ENCODE results near the gene APOBEC3H.

Gene APOBEC3H

DNA sequence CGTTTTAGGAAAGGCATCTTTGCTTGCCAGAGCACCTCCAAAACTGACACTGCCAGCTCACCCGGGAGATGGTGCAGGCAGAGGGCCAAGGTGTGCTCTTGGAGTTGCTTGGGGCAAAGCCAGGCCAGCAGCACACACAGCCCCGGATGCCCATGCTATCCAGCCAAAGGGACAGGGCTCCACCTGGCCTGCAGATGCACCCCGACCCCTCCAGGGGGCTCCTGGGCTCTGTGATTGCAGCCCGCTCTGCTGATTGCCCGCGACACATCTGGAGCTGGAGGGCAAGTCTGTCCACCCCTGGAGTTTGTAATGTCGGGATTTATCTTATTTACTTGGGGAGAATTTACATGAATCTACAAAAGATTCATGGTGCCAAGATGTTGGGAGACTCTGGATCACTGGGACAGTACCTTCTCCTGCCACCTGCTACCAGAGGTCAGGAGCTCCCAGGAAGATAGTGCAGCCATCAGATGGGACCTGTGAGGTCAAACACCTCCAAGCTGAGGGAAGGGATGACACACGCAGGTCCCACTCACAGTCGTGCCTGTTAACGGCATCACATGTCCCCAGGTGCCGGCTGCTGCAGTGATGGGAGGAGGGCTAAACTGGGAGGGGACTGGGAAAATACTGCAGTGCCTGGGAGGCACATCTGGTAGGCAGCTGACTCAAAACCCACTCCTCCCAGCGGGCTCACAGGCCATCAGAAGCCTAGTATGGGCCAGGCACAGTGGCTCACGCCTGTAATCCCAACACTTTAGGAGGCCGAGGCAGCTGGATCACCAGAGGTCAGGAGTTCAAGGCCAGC, 38.2 kb downstream of the APOBEC3H start:
- no peak for DNase-seq (ENCODE audit: low read depth, low spot score)

DNA sequence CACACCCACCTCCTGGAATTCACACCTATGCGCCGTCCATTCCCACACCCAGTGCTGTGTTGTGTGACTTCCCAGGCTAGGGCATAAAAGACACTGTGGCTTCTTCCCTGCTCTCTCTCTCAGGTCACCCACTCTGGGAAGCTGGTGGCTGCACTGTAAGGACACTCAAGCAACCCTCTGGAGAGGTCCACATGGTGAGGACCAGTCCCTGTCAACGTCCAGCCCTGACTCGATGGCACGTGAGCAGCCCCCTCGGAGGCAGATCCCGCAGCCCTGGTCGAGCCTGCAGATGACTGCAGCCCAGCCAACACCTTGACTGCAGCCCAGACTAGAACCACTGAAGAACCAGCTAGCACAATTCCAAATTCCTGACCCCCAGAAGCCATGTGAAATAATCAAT, 39.3 kb downstream of the APOBEC3H start:
- no peak for DNase-seq (ENCODE audit: low read depth, low spot score)

DNA sequence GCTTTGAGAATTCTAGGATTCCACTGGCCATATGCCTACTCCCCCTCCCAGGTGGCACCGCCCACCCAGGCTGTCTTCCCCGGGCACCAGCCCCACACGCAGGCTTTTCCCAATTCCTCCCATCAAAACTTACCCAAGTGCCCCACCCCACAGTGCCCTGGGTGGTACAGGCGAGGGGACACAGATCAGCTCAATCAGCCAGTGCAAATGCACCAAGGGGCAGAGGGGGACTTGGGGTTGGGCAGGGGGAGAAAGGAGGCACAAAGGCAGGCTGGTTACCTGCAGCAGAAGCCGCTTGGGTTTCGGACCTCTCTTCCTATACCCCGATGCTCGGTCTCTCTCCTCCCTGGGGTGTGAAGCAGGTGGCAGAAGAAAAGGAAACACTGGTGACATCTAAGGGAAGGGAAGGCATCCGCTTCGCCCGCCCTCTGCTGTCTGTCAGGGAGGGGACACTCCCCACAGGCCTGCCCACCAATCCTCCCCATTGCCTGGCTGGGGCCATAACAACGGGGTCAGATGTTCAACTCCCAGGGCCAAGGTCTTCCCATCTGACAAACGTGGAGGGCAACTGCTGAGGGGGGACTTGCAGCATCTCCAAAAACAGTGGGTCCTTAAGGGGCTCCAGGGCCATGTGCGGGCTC, 41.4 kb downstream of the APOBEC3H start:
- no peak for DNase-seq (ENCODE audit: low read depth, low spot score)

DNA sequence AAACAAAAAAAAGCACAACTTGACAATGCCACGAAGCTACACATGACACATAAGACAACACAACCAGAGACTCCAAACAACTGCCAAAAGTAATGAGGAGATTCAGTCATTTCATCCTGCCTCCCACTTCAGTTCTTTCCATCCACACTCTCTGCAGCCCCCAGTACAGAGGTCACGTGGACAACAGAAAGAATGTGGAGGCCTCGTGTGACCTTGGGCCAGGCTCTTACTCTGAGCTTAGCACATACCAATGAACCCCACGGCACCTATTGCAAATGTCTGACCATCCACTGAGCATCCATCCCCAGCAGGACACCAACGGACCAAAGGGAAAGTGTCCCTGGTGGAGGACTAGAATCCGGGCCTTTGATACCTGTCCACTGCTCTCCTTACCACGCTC, 42.9 kb downstream of the APOBEC3H start:
- no peak for DNase-seq (ENCODE audit: low read depth, low spot score)

DNA sequence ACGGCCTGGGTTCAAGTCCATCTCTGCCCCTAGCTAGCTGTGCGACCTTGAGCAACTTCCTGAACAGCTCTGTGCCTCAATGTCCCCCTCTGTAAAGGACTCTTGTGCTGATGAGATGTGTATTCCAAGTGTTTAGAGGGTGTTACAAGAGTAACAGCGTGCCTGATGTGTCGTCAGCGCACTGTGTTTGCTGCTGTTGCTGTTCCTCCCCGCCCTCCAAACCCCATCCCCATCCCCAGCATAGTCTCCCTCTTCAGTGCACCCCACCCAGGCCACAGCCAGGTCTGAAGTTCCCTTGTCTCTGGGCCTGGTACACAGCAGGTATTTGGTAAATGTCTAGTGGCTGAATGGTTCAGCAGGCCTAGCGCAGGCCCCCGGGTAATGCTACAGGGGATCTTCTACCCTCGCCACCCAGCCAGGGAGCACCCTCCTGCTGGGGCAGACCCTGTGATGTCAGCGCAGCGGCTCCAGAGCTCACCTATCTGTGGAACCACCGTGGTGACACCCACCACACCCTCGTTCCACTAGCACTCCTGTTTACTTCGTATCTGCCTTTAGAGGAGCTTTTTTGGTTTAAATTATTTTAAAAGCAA, 45.1 kb downstream of the APOBEC3H start:
- DNase-seq (ENCODE audit: low read depth, low spot score): no peak

DNA sequence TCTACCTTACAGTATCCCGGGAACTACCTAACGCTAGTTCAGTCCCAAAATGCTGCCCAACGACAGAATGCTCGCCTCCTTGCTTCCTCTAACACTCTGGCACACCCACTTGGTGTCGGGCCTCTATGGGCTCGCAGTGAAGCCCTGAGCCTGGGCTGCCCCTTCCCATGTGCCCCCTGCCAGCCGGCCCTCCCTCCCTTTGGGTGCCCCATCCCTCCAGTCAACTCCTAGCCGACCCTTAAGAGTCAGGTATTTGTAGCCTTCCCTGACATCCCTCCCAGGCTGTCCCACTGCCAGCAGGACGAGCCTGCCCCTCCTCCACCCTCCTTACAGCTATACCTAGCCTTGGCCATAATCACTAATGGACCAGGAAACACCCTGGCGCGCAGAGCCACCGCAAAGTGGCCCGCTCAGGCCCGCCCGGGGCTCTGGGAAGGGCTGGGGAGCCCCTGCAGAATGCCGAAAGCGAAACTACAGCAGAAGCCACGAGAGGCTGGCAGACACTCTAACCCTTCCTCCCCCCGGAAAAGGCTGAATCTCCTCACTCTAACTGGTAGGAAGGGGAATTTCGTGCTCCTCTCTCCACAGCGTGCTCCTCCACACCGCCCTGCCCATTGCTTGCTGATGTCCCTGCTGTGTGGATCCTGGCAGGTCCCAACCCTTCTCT, 47.2 kb downstream of the APOBEC3H start:
- peak; percentile 26 for DNase-seq (ENCODE audit: low read depth, low spot score)

- no peak for DNase-seq (ENCODE audit: low read depth, low spot score)
Observed at GRCh38 chr22:39146256-39147101, 49.4 kb downstream of the APOBEC3H start.

- no peak for DNase-seq (ENCODE audit: low read depth, low spot score)
Observed at GRCh38 chr22:39147335-39148025, 50.4 kb downstream of the APOBEC3H start.

- no peak for DNase-seq (ENCODE audit: low read depth, low spot score)
Observed at GRCh38 chr22:39148026-39148726, 51.1 kb downstream of the APOBEC3H start.

DNA sequence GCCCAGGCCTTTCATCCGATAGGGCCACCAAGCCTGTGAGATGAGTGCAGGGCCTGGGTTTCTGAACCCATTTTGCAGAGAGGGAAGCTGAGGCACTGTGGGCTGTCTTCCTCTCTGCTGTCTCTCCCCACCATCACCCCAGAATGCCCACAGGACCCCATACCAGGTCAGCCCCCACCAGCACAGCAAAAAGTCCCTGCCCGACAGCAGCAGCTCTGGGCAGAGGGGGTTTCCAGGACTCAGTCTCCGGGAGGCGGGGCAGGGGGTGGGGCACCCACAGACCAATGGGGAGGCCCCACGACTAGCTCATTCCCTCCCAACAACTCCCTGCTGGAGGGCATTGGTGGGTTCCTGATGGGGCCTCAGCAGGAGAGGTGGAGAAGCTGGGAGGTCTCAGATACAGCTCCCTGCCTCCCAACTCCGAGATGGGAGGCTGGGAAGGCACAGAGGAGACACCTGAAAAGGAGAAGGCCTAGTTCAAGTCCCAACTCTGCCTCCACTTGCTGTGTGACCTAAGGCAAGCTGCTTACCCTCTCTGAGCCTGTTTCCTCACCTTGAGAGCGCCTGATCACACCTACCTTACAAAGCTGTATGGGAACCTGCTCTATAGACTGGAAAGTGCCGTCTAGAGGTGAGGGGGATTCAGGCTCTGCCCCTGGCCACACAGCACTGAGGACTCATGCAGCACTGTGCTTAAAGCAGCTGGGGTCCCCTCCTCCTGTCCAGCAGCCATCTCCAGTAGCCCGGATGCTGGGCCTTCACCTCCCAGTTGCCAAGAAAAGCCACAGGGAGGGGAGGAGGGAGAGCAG, 51.9 kb downstream of the APOBEC3H start:
- DNase-seq (ENCODE audit: low read depth, low spot score): peak; percentile 55

GRCh38 chr22:39149915-39150847, 53.1 kb downstream of the APOBEC3H start:
- no peak for DNase-seq (ENCODE audit: low read depth, low spot score)

DNA sequence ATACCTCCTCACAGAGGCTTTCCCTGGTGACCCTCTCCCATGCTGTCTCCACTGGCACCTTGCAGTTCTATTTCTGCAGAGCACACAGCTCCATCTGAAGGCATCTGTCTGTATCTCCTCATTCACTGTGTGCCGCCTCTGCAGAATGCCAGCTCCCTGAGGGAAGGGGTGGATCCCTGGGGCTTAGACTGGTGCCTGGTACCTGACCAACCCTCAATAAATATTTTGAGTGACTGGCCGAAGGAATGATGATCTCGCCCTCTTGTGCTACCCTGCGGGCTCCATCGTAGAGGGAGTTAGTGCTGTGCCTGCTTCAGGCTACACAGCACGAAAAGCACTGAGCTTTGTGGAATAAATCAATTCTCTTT, 53.8 kb downstream of the APOBEC3H start:
- no peak for DNase-seq (ENCODE audit: low read depth, low spot score)

DNA sequence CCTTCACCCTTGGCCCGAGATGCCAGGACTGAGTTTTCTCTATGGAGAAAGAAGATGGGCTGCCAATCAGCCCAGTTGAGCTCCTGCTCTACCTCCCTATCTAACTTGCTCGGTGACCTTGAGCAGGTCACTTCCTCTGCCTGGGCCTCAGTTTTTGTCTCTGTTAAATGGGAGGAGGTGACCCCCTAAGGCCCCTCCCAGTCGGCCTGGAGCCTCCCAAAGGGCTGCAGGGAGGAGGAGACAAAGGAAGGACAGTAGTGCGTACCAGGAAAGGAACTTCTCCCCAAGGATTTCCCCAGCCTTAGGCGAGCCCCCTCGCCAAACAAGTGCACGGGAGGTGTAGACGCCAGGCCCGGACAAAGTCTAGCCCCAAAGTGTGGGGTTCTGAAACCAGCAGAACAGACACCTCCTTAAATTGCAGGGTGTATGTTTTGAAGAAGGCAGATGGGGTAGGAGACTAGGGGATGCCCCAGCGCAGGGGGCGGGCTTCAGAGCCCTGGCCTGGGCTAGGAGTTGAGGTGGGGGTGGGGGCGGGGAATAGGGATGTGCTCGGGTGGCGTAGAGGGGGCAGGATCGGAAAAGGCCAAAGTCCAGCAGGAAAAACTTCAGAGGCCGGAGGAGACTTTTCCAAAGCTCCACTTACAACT, 54.4 kb downstream of the APOBEC3H start:
- DNase-seq (ENCODE audit: low read depth, low spot score): no peak

DNA sequence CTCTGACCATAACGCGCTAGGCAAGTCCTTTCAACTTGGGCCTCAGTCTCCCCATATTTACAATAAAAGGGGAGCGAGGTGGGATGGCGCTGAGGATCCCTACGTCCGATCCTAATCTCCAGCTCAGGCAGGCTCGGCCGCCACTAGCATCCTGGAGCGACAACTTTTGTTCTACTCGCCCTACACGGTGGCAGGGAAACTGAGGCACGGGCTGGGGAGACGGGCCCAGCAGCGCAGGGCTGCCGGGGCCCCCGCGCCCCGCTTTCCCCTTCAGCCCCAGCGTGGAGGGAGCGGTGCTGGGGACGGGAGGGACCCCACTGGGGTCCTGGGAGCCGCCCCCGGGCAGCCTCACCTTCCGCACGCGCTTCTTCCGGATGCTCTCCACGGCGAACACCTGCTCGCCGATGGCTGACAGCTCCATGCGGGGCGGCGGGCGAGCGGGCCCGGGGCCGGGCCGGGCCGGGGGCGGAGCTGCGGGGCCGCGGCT, 55.0 kb downstream of the APOBEC3H start:
- no peak for DNase-seq (ENCODE audit: low read depth, low spot score)

DNA sequence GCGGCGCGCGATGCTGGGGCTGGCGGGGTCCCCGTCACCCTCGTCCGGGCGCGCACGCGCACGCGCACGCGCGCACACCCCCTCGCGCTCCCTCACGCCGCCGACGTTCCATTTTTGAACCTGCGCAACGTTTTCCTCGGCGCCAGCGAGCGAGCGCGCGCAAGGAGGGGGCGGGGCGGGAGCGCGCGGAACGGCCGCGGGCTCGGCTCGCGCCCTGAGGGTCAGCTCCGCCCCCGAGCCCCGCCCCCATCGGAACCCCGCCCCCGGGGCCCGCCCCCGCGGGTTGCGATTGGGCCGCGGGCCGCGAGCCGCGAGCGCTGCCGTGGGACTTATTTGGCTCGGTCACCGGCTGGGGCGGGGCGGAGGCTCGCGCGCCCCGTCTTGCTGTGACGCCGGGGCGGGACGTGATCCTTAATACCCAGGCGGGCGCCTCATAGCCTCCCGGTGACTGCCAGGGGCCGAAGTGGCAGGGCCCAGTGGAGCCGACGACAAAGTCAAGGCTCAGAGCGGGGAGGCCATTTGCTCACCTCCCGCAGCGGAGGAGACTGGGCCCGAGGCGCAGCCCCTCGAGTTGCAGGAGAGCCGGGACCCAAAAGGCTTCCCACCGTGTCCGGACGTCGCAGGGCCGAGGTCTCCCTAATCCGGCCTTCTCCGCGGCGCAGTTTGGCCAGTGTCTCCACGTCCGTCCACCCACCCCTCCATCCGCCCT, 55.6 kb downstream of the APOBEC3H start, which contains the start of gene CBX7:
TSS of gene CBX7 (minus strand) at position 170 of the 709 bp plus-strand sequence. CDS start 236 bp downstream, outside the sequence.
- peak; percentile 82 for DNase-seq (ENCODE audit: low read depth, low spot score)

DNA sequence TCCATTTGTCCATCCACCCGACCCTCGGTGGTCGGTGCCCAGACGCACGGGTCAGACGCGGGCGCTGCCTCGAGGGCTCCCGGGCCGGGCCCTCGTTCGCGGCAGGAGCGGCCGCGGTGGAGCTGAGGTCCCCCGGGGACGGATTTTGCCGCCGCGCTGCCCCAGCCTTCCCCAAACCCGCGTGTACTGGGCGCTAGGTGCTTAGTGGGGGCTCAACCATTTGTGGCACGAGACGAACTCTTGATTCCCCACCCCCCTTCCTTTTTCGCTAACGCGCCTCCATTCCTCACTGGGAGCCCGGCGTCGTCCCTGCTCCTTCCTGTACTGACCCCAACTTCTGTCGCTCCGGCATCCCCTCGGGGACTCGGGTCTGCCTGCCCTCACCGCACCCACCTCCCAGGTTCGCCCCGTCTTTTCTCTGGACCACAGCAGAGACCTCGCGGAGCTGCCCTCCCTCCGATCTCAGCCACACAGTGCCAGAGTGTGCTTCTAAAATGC, 56.2 kb downstream of the APOBEC3H start:
- DNase-seq (ENCODE audit: low read depth, low spot score): no peak
